Measurements from ENCODE around the gene HLA-DOB. TPM values are rescaled to one million over a fixed set of nuclear protein-coding genes. Genes with fewer than 3 reads are reported as not detected.

The HLA-DOB gene
- total RNA-seq, result 0.10 and 0.13 TPM in 2 replicates

GRCh38 chr6:32816746-32817204 is at the start of gene HLA-DOB:
Gene HLA-DOB (minus strand): TSS chr6:32817002. CDS start chr6:32816951, 51 bp downstream.

GRCh38 chr6:32853541-32854375 is 37.0 kb upstream of the HLA-DOB start, which contains the start of the genes PSMB9 and TAP1:
Gene PSMB9 (plus strand): TSS chr6:32854192. CDS start chr6:32854230, 38 bp downstream.
Gene TAP1 (minus strand): TSS chr6:32853704. CDS start chr6:32853636, 68 bp downstream.

GRCh38 chr6:32843979-32844838 is 27.4 kb upstream of the HLA-DOB start, which contains the start of gene PSMB8:
Gene PSMB8 (minus strand): TSS chr6:32844047. CDS start chr6:32843996, 51 bp downstream.

GRCh38 chr6:32838114-32838958 is 21.5 kb upstream of the HLA-DOB start, which contains the start of gene TAP2:
Gene TAP2 (minus strand): TSS chr6:32838739. CDS start chr6:32838233, 506 bp downstream.

GRCh38 chr6:32763421-32763820 is 53.4 kb downstream of the HLA-DOB start, which contains the start of gene HLA-DQB2:
Gene HLA-DQB2 (minus strand): TSS chr6:32763532. CDS start chr6:32763470, 62 bp downstream.

Other genes starting within 250 kb of the HLA-DOB start
- gene HLA-DRB1, start 227.2 kb downstream of the HLA-DOB start, total RNA-seq, result 0.39 and 1.8 TPM in 2 replicates
- gene HLA-DQA1, start 179.6 kb downstream of the HLA-DOB start, total RNA-seq, result not detected in 2 replicates
- 0.10 TPM in 1 of 2 replicates, not detected in the other for gene HLA-DQB1, start 150.3 kb downstream of the HLA-DOB start, total RNA-seq
- gene HLA-DQA2, start 75.6 kb downstream of the HLA-DOB start, total RNA-seq, result not detected in 2 replicates
- not detected in 2 replicates for gene HLA-DQB2, start 53.5 kb downstream of the HLA-DOB start, total RNA-seq
- 31.0 and 34.9 TPM in 2 replicates for gene TAP2, start 21.7 kb upstream of the HLA-DOB start, total RNA-seq
- gene PSMB8, start 27.0 kb upstream of the HLA-DOB start, total RNA-seq, result 158 and 164 TPM in 2 replicates
- gene TAP1, start 36.7 kb upstream of the HLA-DOB start, total RNA-seq, result 111 and 118 TPM in 2 replicates
- 135 and 157 TPM in 2 replicates for gene PSMB9, start 37.2 kb upstream of the HLA-DOB start, total RNA-seq
- 1.2 and 1.3 TPM in 2 replicates for gene HLA-DMB, start 124.0 kb upstream of the HLA-DOB start, total RNA-seq
- gene HLA-DMA, start 136.1 kb upstream of the HLA-DOB start, total RNA-seq, result 2.3 and 4.9 TPM in 2 replicates
- 98.5 and 99.9 TPM in 2 replicates for gene BRD2, start 151.6 kb upstream of the HLA-DOB start, total RNA-seq
- gene HLA-DOA, start 192.6 kb upstream of the HLA-DOB start, total RNA-seq, result not detected in 2 replicates

All from mammary microvascular endothelial cell (primary cell).